ENCODE results near the gene RAPGEF4.

The RAPGEF4 gene

DNA sequence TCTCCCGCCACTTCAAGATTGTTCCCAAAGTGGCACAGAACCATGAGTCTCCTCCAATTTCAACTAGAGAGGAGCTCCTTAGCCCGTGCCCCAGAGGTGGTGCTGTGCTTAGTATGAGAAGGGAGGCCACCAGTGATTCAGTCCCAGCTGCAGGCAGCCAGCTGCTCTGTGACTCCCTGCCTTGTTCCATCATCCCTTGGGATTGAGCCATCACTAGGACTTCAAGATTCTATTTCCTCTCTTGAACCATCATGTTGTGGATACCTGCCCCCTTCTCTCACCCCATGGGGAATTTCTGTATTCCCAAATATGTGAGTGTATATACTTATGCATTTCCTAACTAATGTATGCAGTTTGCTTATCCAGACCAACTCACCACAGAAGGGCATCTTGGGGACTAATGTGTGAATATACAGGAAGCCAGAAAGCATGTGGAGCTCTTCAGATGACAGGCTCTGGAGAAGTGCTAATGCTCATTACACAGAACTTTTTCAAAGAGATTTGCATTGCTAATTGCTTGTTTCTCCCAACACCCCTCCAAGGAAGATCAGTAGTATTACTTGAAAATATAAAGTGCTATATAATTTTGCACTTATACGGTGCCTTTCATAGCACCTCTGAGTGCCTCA, 229.0 kb downstream of the RAPGEF4 start:
- no peaks in the 10 kb centered on the region for H3K36me3 ChIP-seq (ENCODE audit: control insufficient read depth, insufficient read depth, low read length, severe bottlenecking)
- H3K27me3 ChIP-seq (replicated peaks; ENCODE audit: control insufficient read depth, insufficient read depth, low read length): no peaks in the 10 kb centered on the region
- H3K9ac ChIP-seq (ENCODE audit: low read length): no peak overlapping the region
- DNase-seq (ENCODE audit: low read depth): no peak
- H3K4me1 ChIP-seq (ENCODE audit: control insufficient read depth, insufficient read depth, low read length): peaks cover 39% of the 10 kb centered on the region
- H3K4me3 ChIP-seq (ENCODE audit: low read length): no peak overlapping the region
- no peaks in the 10 kb centered on the region for H3K9me3 ChIP-seq (ENCODE audit: control insufficient read depth, low read length)

DNA sequence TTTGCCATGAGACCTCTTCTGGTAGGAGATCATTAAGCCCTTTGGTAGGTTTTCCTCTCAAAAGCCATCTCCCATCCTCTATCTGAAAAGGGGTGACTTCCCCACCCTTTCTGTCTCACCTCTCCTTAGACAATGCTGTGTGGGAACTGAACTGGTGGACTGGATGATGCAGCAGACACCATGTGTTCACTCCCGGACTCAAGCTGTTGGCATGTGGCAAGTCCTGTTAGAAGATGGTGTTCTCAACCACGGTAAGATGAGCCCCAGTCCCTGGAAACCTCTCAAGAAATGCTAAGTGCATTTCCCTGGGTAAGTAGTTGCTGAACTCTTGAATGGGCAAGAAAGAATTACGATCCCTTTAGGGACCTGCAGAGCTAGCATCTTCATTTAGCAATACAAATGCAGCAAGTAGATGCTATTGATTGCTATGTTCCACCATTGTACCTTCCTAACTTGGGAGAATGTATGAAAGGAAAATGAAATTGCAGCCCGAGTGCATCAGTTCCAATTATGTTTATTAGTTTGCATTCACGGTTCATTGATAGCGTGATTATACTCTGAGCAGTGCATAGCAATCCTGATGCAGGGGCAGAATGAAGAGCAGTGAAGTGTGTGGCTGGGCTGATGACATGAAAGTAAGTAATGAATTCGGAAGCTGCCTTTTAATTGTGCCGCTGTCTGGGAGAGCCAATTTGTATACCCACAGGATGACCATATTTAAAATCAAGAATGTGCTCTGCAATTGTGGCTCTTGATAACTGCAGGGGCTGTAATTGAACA, 230.0 kb downstream of the RAPGEF4 start:
- Histone ChIP-seq H3K9ac (ENCODE audit: low read length) (no peak overlapping the region), H3K27me3 (replicated peaks; ENCODE audit: control insufficient read depth, insufficient read depth, low read length) (no peaks in the 10 kb centered on the region), H3K36me3 (ENCODE audit: control insufficient read depth, insufficient read depth, low read length, severe bottlenecking) (no peaks in the 10 kb centered on the region), H3K4me1 (ENCODE audit: control insufficient read depth, insufficient read depth, low read length) (peaks cover 39% of the 10 kb centered on the region), H3K4me3 (ENCODE audit: low read length) (no peak overlapping the region), H3K9me3 (ENCODE audit: control insufficient read depth, low read length) (no peaks in the 10 kb centered on the region)
- no peak for DNase-seq (ENCODE audit: low read depth)

DNA sequence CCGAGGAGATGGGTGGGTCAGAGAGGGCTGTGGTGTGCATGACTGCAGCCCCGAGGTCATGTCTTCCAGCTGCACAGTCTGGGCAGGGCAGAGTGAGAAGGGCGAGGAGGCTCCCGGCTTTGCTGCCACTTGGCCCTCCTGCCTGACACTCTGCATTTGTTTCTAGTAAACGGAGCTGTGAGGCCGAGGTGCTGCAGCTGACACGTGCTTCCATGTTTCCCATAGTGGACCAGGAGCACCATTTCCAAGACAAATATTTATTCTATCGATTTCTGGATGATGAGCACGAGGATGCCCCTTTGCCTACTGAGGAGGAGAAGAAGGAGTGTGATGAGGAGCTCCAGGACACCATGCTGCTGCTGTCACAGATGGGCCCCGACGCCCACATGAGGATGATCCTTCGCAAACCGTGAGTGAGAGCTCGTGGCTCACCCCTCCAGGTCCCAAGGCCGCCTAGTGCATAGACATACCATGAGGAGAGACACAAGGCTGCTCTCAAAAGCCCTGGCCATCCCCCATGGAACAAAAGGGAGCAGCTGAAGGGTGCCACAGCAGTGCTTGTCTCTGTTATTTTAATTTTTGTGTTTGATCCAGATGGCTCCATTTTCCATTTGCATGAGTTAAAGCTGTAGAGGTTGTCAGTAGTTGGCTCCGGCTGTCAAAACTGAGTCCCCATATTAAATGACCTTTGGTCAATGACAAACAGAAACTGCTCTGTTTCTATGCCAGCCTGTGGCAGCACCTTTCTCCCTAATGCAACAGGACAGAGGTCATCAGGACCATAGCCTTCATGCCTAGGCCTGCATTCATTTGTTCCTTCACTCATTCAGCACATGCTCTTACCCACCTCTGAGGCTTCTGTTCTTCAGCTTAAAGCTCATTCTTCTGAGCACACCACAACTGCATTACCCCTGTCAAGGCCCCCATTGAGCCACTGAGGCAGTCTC, 231.7 kb downstream of the RAPGEF4 start:
- Histone ChIP-seq H3K27me3 (replicated peaks; ENCODE audit: control insufficient read depth, insufficient read depth, low read length) (no peaks in the 10 kb centered on the region), H3K9me3 (ENCODE audit: control insufficient read depth, low read length) (no peaks in the 10 kb centered on the region), H3K4me3 (ENCODE audit: low read length) (peak overlapping the region; percentile 23), H3K36me3 (ENCODE audit: control insufficient read depth, insufficient read depth, low read length, severe bottlenecking) (no peaks in the 10 kb centered on the region), H3K4me1 (ENCODE audit: control insufficient read depth, insufficient read depth, low read length) (peaks cover 36% of the 10 kb centered on the region), H3K9ac (ENCODE audit: low read length) (no peak overlapping the region)
- no peak for DNase-seq (ENCODE audit: low read depth)

DNA sequence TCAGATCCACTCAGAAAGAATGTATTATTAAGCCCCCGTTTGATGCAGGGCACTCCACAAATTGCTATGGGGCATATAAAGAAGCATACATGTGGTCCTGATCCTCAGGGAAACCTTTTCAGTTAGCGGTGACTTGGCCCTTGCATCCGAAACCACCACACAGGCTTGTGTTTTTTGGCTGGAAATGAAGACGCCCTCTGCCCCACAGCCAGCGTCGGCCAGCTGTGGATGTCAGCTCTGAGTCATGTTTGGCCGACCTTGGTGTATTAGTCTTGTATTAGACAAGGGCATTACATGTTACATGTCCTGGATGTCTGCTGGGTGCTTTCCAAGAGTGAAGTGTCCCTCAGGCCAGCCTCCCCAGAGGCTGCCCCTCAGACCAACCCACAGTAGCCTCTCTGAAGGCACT, 232.4 kb downstream of the RAPGEF4 start:
- Histone ChIP-seq H3K27me3 (replicated peaks; ENCODE audit: control insufficient read depth, insufficient read depth, low read length) (no peaks in the 10 kb centered on the region), H3K4me3 (ENCODE audit: low read length) (peak overlapping the region; percentile 23), H3K9ac (ENCODE audit: low read length) (no peak overlapping the region), H3K4me1 (ENCODE audit: control insufficient read depth, insufficient read depth, low read length) (peaks cover 28% of the 10 kb centered on the region), H3K9me3 (ENCODE audit: control insufficient read depth, low read length) (no peaks in the 10 kb centered on the region), H3K36me3 (ENCODE audit: control insufficient read depth, insufficient read depth, low read length, severe bottlenecking) (no peaks in the 10 kb centered on the region)
- DNase-seq (ENCODE audit: low read depth): peak; percentile 86

DNA sequence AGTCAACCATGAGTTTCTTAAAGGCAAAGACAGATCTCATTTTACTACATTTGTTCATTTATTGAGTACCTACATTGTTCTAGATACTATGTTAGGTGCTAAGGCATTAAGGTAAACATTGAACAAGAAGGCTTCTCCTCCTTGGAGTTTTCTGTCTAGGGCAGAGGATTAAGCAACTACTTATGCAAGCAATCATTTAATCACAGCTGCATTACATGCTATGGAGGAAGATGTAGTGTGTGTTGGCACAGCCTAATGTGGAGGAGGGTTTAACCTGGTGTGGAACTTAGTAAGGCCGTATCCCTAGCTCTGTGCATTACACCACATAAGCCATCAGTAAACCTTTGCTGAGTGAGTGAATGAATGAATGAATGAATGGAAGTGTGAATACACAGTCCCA, 233.5 kb downstream of the RAPGEF4 start:
- Histone ChIP-seq H3K27me3 (replicated peaks; ENCODE audit: control insufficient read depth, insufficient read depth, low read length) (no peaks in the 10 kb centered on the region), H3K4me3 (ENCODE audit: low read length) (no peak overlapping the region), H3K9me3 (ENCODE audit: control insufficient read depth, low read length) (no peaks in the 10 kb centered on the region), H3K36me3 (ENCODE audit: control insufficient read depth, insufficient read depth, low read length, severe bottlenecking) (no peaks in the 10 kb centered on the region), H3K9ac (ENCODE audit: low read length) (no peak overlapping the region), H3K4me1 (ENCODE audit: control insufficient read depth, insufficient read depth, low read length) (peaks cover 27% of the 10 kb centered on the region)
- DNase-seq (ENCODE audit: low read depth): peak; percentile 56

DNA sequence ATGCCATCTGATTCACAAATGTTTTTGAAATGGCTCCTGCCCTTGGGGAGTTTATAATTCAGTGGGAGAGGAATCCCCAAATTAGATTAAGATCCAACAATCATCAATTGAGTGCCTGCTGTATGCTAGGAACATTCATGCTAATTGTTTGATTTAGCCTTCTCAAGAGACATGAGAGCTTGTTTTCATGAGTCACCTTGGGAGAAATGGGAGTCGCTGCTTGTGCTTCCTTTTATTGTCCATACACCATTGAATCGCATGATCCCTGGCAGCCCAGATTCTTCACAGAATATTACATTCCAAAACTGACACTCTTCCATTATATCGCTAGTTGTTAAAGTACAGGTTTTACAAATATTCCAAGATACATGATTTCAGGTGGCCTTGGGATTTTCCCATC, 234.0 kb downstream of the RAPGEF4 start:
- Histone ChIP-seq H3K27me3 (replicated peaks; ENCODE audit: control insufficient read depth, insufficient read depth, low read length) (no peaks in the 10 kb centered on the region), H3K9ac (ENCODE audit: low read length) (no peak overlapping the region), H3K4me3 (ENCODE audit: low read length) (no peak overlapping the region), H3K9me3 (ENCODE audit: control insufficient read depth, low read length) (no peaks in the 10 kb centered on the region), H3K4me1 (ENCODE audit: control insufficient read depth, insufficient read depth, low read length) (peaks cover 27% of the 10 kb centered on the region), H3K36me3 (ENCODE audit: control insufficient read depth, insufficient read depth, low read length, severe bottlenecking) (no peaks in the 10 kb centered on the region)
- DNase-seq (ENCODE audit: low read depth): no peak

DNA sequence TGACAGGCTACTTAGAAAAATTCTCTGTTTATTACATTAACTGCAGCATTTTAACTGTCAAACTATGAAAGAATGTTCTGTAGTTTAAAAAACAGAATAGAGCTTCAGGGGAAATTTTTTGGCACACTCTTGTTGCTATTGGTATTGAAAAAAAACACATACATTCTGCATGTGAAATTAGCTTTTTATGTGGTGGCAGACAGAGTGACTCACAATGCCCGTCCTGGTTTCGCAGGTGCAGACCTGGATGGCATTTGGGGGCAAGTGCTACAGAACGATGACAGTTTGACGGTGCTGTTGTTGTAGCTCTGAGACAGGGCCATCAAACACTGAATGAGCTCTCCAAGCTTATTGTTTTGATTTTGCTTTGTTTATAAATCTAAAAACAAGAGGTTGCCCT, 235.0 kb downstream of the RAPGEF4 start:
- DNase-seq (ENCODE audit: low read depth): peak; percentile 59
- H3K27me3 ChIP-seq (replicated peaks; ENCODE audit: control insufficient read depth, insufficient read depth, low read length): no peaks in the 10 kb centered on the region
- H3K9ac ChIP-seq (ENCODE audit: low read length): no peak overlapping the region
- H3K4me1 ChIP-seq (ENCODE audit: control insufficient read depth, insufficient read depth, low read length): peaks cover 27% of the 10 kb centered on the region
- no peak overlapping the region for H3K4me3 ChIP-seq (ENCODE audit: low read length)
- H3K36me3 ChIP-seq (ENCODE audit: control insufficient read depth, insufficient read depth, low read length, severe bottlenecking): no peaks in the 10 kb centered on the region
- H3K9me3 ChIP-seq (ENCODE audit: control insufficient read depth, low read length): no peaks in the 10 kb centered on the region

DNA sequence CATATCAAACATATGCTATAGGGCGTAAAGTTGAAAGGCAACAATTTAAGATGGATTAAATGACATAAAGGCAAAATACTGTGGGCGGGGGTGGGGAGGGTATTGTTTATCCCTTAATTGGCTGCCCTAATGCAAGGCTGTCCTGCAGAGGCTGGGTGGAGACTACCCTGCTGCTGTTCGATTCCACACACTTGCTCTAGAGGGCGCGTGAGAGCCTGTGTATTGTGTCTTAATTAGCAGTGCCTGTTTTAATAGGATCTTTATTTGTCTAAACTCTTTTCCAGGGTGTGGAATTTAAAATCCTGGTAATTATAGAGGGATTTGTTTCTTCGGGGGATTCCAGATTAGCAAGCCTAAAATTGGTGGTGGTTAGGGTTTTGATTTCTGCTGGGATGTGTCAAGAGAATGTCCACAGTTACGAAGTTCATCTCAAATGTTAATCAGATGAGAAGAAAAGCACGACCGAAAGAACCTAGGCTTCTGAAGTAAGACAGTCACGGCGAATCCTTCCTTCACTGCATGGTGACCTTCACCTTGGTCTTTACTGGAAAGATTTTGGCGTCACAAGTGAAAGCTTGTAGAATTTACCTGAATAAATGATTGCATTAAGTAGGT, 236.5 kb downstream of the RAPGEF4 start:
- DNase-seq (ENCODE audit: low read depth): no peak
- Histone ChIP-seq H3K9me3 (ENCODE audit: control insufficient read depth, low read length) (no peaks in the 10 kb centered on the region), H3K4me3 (ENCODE audit: low read length) (no peak overlapping the region), H3K9ac (ENCODE audit: low read length) (no peak overlapping the region), H3K4me1 (ENCODE audit: control insufficient read depth, insufficient read depth, low read length) (peaks cover 24% of the 10 kb centered on the region), H3K36me3 (ENCODE audit: control insufficient read depth, insufficient read depth, low read length, severe bottlenecking) (no peaks in the 10 kb centered on the region), H3K27me3 (replicated peaks; ENCODE audit: control insufficient read depth, insufficient read depth, low read length) (no peaks in the 10 kb centered on the region)

DNA sequence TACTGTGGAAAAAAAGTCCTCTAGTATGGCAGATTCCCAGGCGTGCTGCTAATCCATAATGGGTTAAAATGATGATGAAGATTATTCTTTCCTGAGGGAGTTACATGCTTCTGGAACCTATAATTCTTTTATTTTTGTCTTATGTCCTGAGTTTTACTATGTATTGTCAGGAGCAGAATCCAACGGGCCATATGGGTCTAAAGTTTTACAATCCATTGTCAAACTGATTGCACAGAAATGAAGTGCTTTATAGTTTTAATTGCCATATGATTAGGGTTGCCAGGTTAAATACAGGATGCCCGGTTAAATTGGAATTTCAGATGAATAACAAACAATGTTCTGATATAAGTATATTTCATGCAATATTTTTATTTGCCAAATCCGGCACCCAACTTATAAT, 239.1 kb downstream of the RAPGEF4 start:
- no peak overlapping the region for H3K9ac ChIP-seq (ENCODE audit: low read length)
- H3K4me1 ChIP-seq (ENCODE audit: control insufficient read depth, insufficient read depth, low read length): no peaks in the 10 kb centered on the region

DNA sequence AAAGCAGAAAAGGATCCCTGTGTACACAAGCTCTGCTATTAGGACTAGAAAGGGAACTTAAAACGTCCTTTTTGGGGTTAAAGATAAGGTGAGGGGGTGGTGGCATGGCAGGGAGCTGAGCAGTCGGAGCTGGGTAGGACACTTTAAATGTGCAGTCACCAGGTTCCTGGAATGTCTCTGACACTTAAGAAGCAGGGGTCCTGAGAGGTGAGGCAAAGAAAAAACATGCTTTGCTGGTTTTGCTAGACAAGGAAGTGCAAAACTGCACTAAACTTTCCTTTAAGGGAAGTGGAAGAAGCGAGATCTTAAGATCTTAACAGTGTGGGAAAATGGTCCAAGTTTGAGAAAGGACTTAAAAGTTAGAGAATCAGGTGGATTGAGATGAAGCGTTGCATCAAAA, 240.5 kb downstream of the RAPGEF4 start:
- Histone ChIP-seq H3K27me3 (replicated peaks; ENCODE audit: control insufficient read depth, insufficient read depth, low read length) (no peaks in the 10 kb centered on the region), H3K9me3 (ENCODE audit: control insufficient read depth, low read length) (no peaks in the 10 kb centered on the region), H3K4me3 (ENCODE audit: low read length) (no peak overlapping the region)

More for the DNA sequence above, 239.1 kb downstream of the RAPGEF4 start:
- Histone ChIP-seq H3K36me3 (ENCODE audit: control insufficient read depth, insufficient read depth, low read length, severe bottlenecking) (no peaks in the 10 kb centered on the region), H3K27me3 (replicated peaks; ENCODE audit: control insufficient read depth, insufficient read depth, low read length) (no peaks in the 10 kb centered on the region), H3K4me3 (ENCODE audit: low read length) (no peak overlapping the region), H3K9me3 (ENCODE audit: control insufficient read depth, low read length) (no peaks in the 10 kb centered on the region)
- no peak for DNase-seq (ENCODE audit: low read depth)

DNA sequence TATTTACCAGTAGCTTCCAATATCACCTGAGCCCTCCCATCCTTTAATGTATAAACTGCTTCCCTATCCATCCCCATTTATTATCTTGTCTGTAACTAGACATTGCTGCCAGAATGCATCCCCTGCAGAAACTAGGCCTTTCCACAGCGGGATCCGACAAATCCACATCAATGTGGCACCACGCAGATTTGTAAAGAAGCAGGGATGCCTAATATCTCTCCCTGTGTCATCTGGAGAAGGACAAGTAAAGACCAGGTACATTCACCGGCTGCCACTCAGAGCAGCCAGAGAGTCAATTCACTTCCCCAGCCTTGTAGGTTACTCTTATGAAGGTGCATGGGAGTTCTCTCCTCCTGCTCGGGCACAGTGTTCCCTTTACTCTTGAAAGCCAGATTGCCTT, 241.2 kb downstream of the RAPGEF4 start:
- Histone ChIP-seq H3K4me1 (ENCODE audit: control insufficient read depth, insufficient read depth, low read length) (no peaks in the 10 kb centered on the region), H3K27me3 (replicated peaks; ENCODE audit: control insufficient read depth, insufficient read depth, low read length) (no peaks in the 10 kb centered on the region), H3K9ac (ENCODE audit: low read length) (no peak overlapping the region), H3K4me3 (ENCODE audit: low read length) (no peak overlapping the region), H3K9me3 (ENCODE audit: control insufficient read depth, low read length) (no peaks in the 10 kb centered on the region), H3K36me3 (ENCODE audit: control insufficient read depth, insufficient read depth, low read length, severe bottlenecking) (no peaks in the 10 kb centered on the region)
- DNase-seq (ENCODE audit: low read depth): no peak

More for the DNA sequence above, 240.5 kb downstream of the RAPGEF4 start:
- H3K36me3 ChIP-seq (ENCODE audit: control insufficient read depth, insufficient read depth, low read length, severe bottlenecking): no peaks in the 10 kb centered on the region
- H3K4me1 ChIP-seq (ENCODE audit: control insufficient read depth, insufficient read depth, low read length): no peaks in the 10 kb centered on the region
- H3K9ac ChIP-seq (ENCODE audit: low read length): no peak overlapping the region
- DNase-seq (ENCODE audit: low read depth): no peak
